GM23338 (cell line): ENCODE measurements around the gene ZNF248.

Source experiments
- CREB1 ChIP-seq: fragments of 250-450 bp; sonication (Bioruptor Pico); IDR thresholded peaks from 2 replicates; pipeline ENCODE4 v1.5.0; 2020; ENCODE audit warnings: low read depth, mild to moderate bottlenecking, moderate library complexity
- CTCF ChIP-seq, 2 experiments: fragments of 200-600 bp in 1 of 2; sonication (generic) in 1 of 2; conservative IDR thresholded peaks; 2 replicates each; pipeline versions ENCODE4 v1.5.1 to v1.6.1; 2016 to 2017; ENCODE audit warnings: antibody characterized with exemption in 2 of 2, low read depth in 2 of 2, mild to moderate bottlenecking in 2 of 2, moderate library complexity in 1 of 2
- ETS1 ChIP-seq: IDR thresholded peaks from 2 replicates; pipeline ENCODE4 v1.6.1; 2016; ENCODE audit warnings: antibody characterized with exemption
- EZH2 ChIP-seq: fragments of 200-600 bp; sonication (generic); IDR thresholded peaks from one replicate; pipeline ENCODE4 v1.8.0; 2017; ENCODE audit warnings: antibody characterized with exemption, mild to moderate bottlenecking, low read depth; ENCODE audit not compliant: unreplicated experiment
- JUNB ChIP-seq: IDR thresholded peaks from one replicate; pipeline ENCODE4 v1.6.1; 2016; ENCODE audit warnings: antibody characterized with exemption; ENCODE audit not compliant: unreplicated experiment
- POLR2AphosphoS5 ChIP-seq: IDR thresholded peaks from 2 replicates; pipeline ENCODE4 v1.6.1; 2016; ENCODE audit warnings: antibody characterized with exemption, low read depth
- REST ChIP-seq: IDR thresholded peaks from one replicate; pipeline ENCODE4 v1.6.1; 2018; ENCODE audit warnings: antibody characterized with exemption; ENCODE audit not compliant: unreplicated experiment
- STAT1 ChIP-seq: IDR thresholded peaks from one replicate; pipeline ENCODE4 v1.6.1; 2016; ENCODE audit warnings: antibody characterized with exemption; ENCODE audit not compliant: unreplicated experiment
- ZNF114 ChIP-seq: fragments of 250-450 bp; sonication (Bioruptor Pico); IDR thresholded peaks from 2 replicates; pipeline ENCODE4 v1.5.0; 2020; ENCODE audit warnings: mild to moderate bottlenecking, moderate library complexity
- ZNF331 ChIP-seq: fragments of 250-450 bp; sonication (Bioruptor Pico); IDR thresholded peaks from 2 replicates; pipeline ENCODE4 v1.5.0; 2020; ENCODE audit warnings: low read depth, mild to moderate bottlenecking, moderate library complexity

GRCh38 chr10:37760817-37761216 lies 96.6 kb downstream of the ZNF248 start:
- no peak for TF ChIP-seq STAT1
- TF ChIP-seq CTCF (conservative IDR thresholded peaks at IDR 0.05; ENCODE audit: low read depth in 2 of 2) = no peak
- TF ChIP-seq EZH2 = no peak
- no peak for TF ChIP-seq REST
- TF ChIP-seq CREB1 (CRISPR knock-in tag) = no peak
- TF ChIP-seq POLR2AphosphoS5 = no peak
- TF ChIP-seq ZNF331 (CRISPR knock-in tag) = no peak
- TF ChIP-seq ETS1 = no peak
- no peak for TF ChIP-seq JUNB
- no peak for TF ChIP-seq ZNF114 (CRISPR knock-in tag)
